ENCODE results near the gene ZDHHC8. TPM values are rescaled to one million over a fixed set of nuclear protein-coding genes. Genes with fewer than 3 reads are reported as not detected.

Gene ZDHHC8
- polyA plus RNA-seq, 1 donor (not counting 4 experiments of a cell fraction or from before 2014, with no cell fraction given), result 16.0 TPM

GRCh38 chr22:20111689-20112622 is 19.6 kb upstream of the ZDHHC8 start:
- H3K79me2 ChIP-seq (ENCODE audit: control insufficient read depth, insufficient read depth, low read length), result peaks cover 32% of the 10 kb centered on the region
- no peak for DNase-seq (ENCODE audit: low read depth, low spot score)
- no peak for FAIRE-seq
- no peak overlapping the region for H2AFZ ChIP-seq (ENCODE audit: control insufficient read depth, low read length)
- no peaks in the 10 kb centered on the region for H3K9me1 ChIP-seq (ENCODE audit: control insufficient read depth, extremely low read depth, insufficient read depth, low read length)
- no peak overlapping the region for H3K9ac ChIP-seq (ENCODE audit: control insufficient read depth, extremely low read depth, insufficient read depth, low read length)
- H3K36me3 ChIP-seq (ENCODE audit: control insufficient read depth in 2 of 2, extremely low read depth in 1 of 2, insufficient read depth in 2 of 2, low read length in 2 of 2), result peaks cover 44 to 52% of the 10 kb centered on the region in 2 experiments
- H3K4me3 ChIP-seq (ENCODE audit: control insufficient read depth in 2 of 3, extremely low read depth in 1 of 3, insufficient read depth in 2 of 3, low read depth in 1 of 3, low read length in 3 of 3), result no peak overlapping the region
- peaks cover 8% of the 10 kb centered on the region for H3K4me1 ChIP-seq (ENCODE audit: control insufficient read depth, extremely low read depth, insufficient read depth, low read length)
- no peaks in the 10 kb centered on the region for H3K9me3 ChIP-seq (ENCODE audit: control insufficient read depth, low read depth, low read length)
- dilution Hi-C loops (cut with MboI; ENCODE audit: extremely low pct_ligation_motif_present, low sequenced_read_pairs), result no loop called here
- H3K27me3 ChIP-seq (ENCODE audit: control insufficient read depth, extremely low read depth, insufficient read depth, low read length), result no peaks in the 10 kb centered on the region
- H3K4me2 ChIP-seq (ENCODE audit: control insufficient read depth, extremely low read depth, insufficient read depth, low read depth, low read length), result no peak overlapping the region
- no peak overlapping the region for H3K27ac ChIP-seq (ENCODE audit: control insufficient read depth, insufficient read depth, low read length)
- H4K20me1 ChIP-seq (ENCODE audit: control insufficient read depth, extremely low read depth, insufficient read depth, low read length), result no peaks in the 10 kb centered on the region
- TF ChIP-seq CTCF (optimal IDR thresholded peaks at IDR 0.05 in 1 of 3, IDR thresholded peaks at IDR 0.05 in 1 of 3, conservative IDR thresholded peaks at IDR 0.05 in 1 of 3; ENCODE audit: extremely low read depth in 1 of 3, insufficient read depth in 2 of 3, low read length in 3 of 3), result no peak
- TF ChIP-seq EZH2 (IDR thresholded peaks at IDR 0.05; ENCODE audit: low read length), result no peak

GRCh38 chr22:20112623-20113511 is 18.7 kb upstream of the ZDHHC8 start:
- H3K4me1 ChIP-seq (ENCODE audit: control insufficient read depth, extremely low read depth, insufficient read depth, low read length), result peaks cover 8% of the 10 kb centered on the region
- no peaks in the 10 kb centered on the region for H3K9me1 ChIP-seq (ENCODE audit: control insufficient read depth, extremely low read depth, insufficient read depth, low read length)
- no peak for TF ChIP-seq EZH2 (IDR thresholded peaks at IDR 0.05; ENCODE audit: low read length)
- TF ChIP-seq CTCF (optimal IDR thresholded peaks at IDR 0.05 in 1 of 3, IDR thresholded peaks at IDR 0.05 in 1 of 3, conservative IDR thresholded peaks at IDR 0.05 in 1 of 3; ENCODE audit: extremely low read depth in 1 of 3, insufficient read depth in 2 of 3, low read length in 3 of 3), result no peak
- H3K4me3 ChIP-seq (ENCODE audit: control insufficient read depth in 2 of 3, extremely low read depth in 1 of 3, insufficient read depth in 2 of 3, low read depth in 1 of 3, low read length in 3 of 3), result no peak overlapping the region
- H3K27ac ChIP-seq (ENCODE audit: control insufficient read depth, insufficient read depth, low read length), result no peak overlapping the region
- H3K27me3 ChIP-seq (ENCODE audit: control insufficient read depth, extremely low read depth, insufficient read depth, low read length), result no peaks in the 10 kb centered on the region
- FAIRE-seq (no peak), DNase-seq (ENCODE audit: low read depth, low spot score) (no peak)
- no peak overlapping the region for H2AFZ ChIP-seq (ENCODE audit: control insufficient read depth, low read length)
- no peak overlapping the region for H3K9ac ChIP-seq (ENCODE audit: control insufficient read depth, extremely low read depth, insufficient read depth, low read length)
- peaks cover 37 to 43% of the 10 kb centered on the region in 2 experiments for H3K36me3 ChIP-seq (ENCODE audit: control insufficient read depth in 2 of 2, extremely low read depth in 1 of 2, insufficient read depth in 2 of 2, low read length in 2 of 2)
- H4K20me1 ChIP-seq (ENCODE audit: control insufficient read depth, extremely low read depth, insufficient read depth, low read length), result no peaks in the 10 kb centered on the region
- H3K4me2 ChIP-seq (ENCODE audit: control insufficient read depth, extremely low read depth, insufficient read depth, low read depth, low read length), result no peak overlapping the region
- H3K9me3 ChIP-seq (ENCODE audit: control insufficient read depth, low read depth, low read length), result no peaks in the 10 kb centered on the region
- H3K79me2 ChIP-seq (ENCODE audit: control insufficient read depth, insufficient read depth, low read length), result peaks cover 36% of the 10 kb centered on the region
- dilution Hi-C loops (cut with MboI; ENCODE audit: extremely low pct_ligation_motif_present, low sequenced_read_pairs), result no loop called here
